Trophoblast cell (in vitro differentiated cells and primary cell): Measurements from ENCODE around the gene QKI.

Experiments
- DNase-seq, 2 donors: peaks; one replicate each; pipeline ENCODE4 v3.0.0-alpha.2; 2016
- H2AFZ ChIP-seq: 2 replicates; pipeline ENCODE4 v1.6.1; 2013; ENCODE audit warnings: low read length, moderate library complexity, mild to moderate bottlenecking; ENCODE audit not compliant: insufficient read depth, poor library complexity
- H2AK5ac ChIP-seq: 2 replicates; pipeline ENCODE4 v1.6.1; 2013; ENCODE audit warnings: mild to moderate bottlenecking, low read length
- H2BK120ac ChIP-seq: 2 replicates; pipeline ENCODE4 v1.6.1; 2013; ENCODE audit warnings: low read length, mild to moderate bottlenecking, moderate library complexity; ENCODE audit not compliant: insufficient read depth, poor library complexity
- H2BK12ac ChIP-seq: 2 replicates; pipeline ENCODE4 v1.6.1; 2013; ENCODE audit warnings: mild to moderate bottlenecking, low read length, moderate library complexity
- H2BK5ac ChIP-seq: 2 replicates; pipeline ENCODE4 v1.6.1; 2013; ENCODE audit warnings: low read length, low read depth, moderate library complexity, mild to moderate bottlenecking; ENCODE audit not compliant: poor library complexity
- H3K14ac ChIP-seq: 2 replicates; pipeline ENCODE4 v1.6.1; 2013; ENCODE audit warnings: mild to moderate bottlenecking, low read length
- H3K18ac ChIP-seq: 2 replicates; pipeline ENCODE4 v1.6.1; 2013; ENCODE audit warnings: mild to moderate bottlenecking, low read length
- H3K23ac ChIP-seq: 2 replicates; pipeline ENCODE4 v1.6.1; 2013; ENCODE audit warnings: low read length
- H3K27ac ChIP-seq: 2 replicates; pipeline ENCODE4 v1.5.1; 2013; ENCODE audit warnings: low read depth, mild to moderate bottlenecking, inconsistent platforms, low read length, moderate library complexity
- H3K27me3 ChIP-seq: 2 replicates; pipeline ENCODE4 v1.6.1; 2013; ENCODE audit warnings: inconsistent platforms, mild to moderate bottlenecking, low read length, moderate library complexity; ENCODE audit not compliant: insufficient read depth
- H3K36me3 ChIP-seq, 2 experiments: 1 replicate in 1 of 2; 2 replicates in 1 of 2; pipeline ENCODE4 v1.6.1; 2013; ENCODE audit warnings: low read length in 2 of 2, mild to moderate bottlenecking in 2 of 2, moderate library complexity in 1 of 2; ENCODE audit not compliant: insufficient read depth in 2 of 2, control insufficient read depth in 1 of 2
- H3K4ac ChIP-seq: 2 replicates; pipeline ENCODE4 v1.6.1; 2013; ENCODE audit warnings: low read depth, mild to moderate bottlenecking, low read length, moderate library complexity
- H3K4me1 ChIP-seq, 2 experiments: 1 replicate in 1 of 2; 2 replicates in 1 of 2; pipeline ENCODE4 v1.6.1; 2013; ENCODE audit warnings: low read length in 2 of 2, mild to moderate bottlenecking in 2 of 2, moderate library complexity in 1 of 2; ENCODE audit not compliant: insufficient read depth in 2 of 2, control insufficient read depth in 1 of 2
- H3K4me2 ChIP-seq: 2 replicates; pipeline ENCODE4 v1.6.1; 2013; ENCODE audit warnings: inconsistent platforms, mild to moderate bottlenecking, low read length, moderate library complexity
- H3K4me3 ChIP-seq: 2 replicates; pipeline ENCODE4 v1.5.1; 2013; ENCODE audit warnings: mild to moderate bottlenecking, low read depth, low read length, inconsistent platforms
- H3K79me1 ChIP-seq: one replicate; pipeline ENCODE4 v1.6.1; 2013; ENCODE audit warnings: low read length
- H3K79me2 ChIP-seq: 2 replicates; pipeline ENCODE4 v1.6.1; 2013; ENCODE audit warnings: low read length, mild to moderate bottlenecking; ENCODE audit not compliant: control insufficient read depth, insufficient read depth, poor library complexity
- H3K9ac ChIP-seq: 2 replicates; pipeline ENCODE4 v1.6.1; 2013; ENCODE audit warnings: mild to moderate bottlenecking, low read length
- H3K9me3 ChIP-seq: 2 replicates; pipeline ENCODE4 v1.6.1; 2013; ENCODE audit warnings: low read depth, mild to moderate bottlenecking, control low read depth, inconsistent platforms, low read length; ENCODE audit not compliant: insufficient read depth
- H4K12ac ChIP-seq: 2 replicates; pipeline ENCODE4 v1.6.1; 2013; ENCODE audit warnings: low read depth, mild to moderate bottlenecking, low read length, moderate library complexity
- H4K8ac ChIP-seq: 2 replicates; pipeline ENCODE4 v1.6.1; 2013; ENCODE audit warnings: low read depth, mild to moderate bottlenecking, low read length, moderate library complexity
- H4K91ac ChIP-seq: one replicate; pipeline ENCODE4 v1.6.1; 2013; ENCODE audit warnings: low read depth, mild to moderate bottlenecking, low read length, moderate library complexity
- WGBS: extraction: QIAGEN DNeasy Blood & Tissue Kit; methylation state at CpG from one replicate; pipeline ENCODE4 v1.1.7; 2013; ENCODE audit warnings: missing lambda C conversion rate; ENCODE audit not compliant: insufficient read length, insufficient coverage; ENCODE audit errors: extremely low coverage; 5-methylcytosine and 5-hydroxymethylcytosine counted together

Gene QKI

GRCh38 chr6:163398115-163398514 is 16.4 kb upstream of the QKI start:
- H2BK120ac ChIP-seq = no peak overlapping the region

GRCh38 chr6:163398815-163399214 is 15.7 kb upstream of the QKI start:
- no peak overlapping the region for H3K27ac ChIP-seq
- H4K8ac ChIP-seq = no peak overlapping the region
- H3K23ac ChIP-seq = no peak overlapping the region
- no peak overlapping the region for H4K91ac ChIP-seq
- DNase-seq = peak in 1 of 2 donors; percentile 16
- no peak overlapping the region for H3K4me2 ChIP-seq
- no peaks in the 10 kb centered on the region for H3K27me3 ChIP-seq
- no peak overlapping the region for H4K12ac ChIP-seq
- no peak overlapping the region for H2BK12ac ChIP-seq
- peaks cover 2% of the 10 kb centered on the region for H3K79me2 ChIP-seq
- H3K4me1 ChIP-seq = peaks cover 2 to 6% of the 10 kb centered on the region in 2 experiments
- H3K14ac ChIP-seq = no peak overlapping the region
- H3K18ac ChIP-seq = no peak overlapping the region
- no peak overlapping the region for H2AFZ ChIP-seq
- no peaks in the 10 kb centered on the region for H3K9me3 ChIP-seq
- WGBS = no CpG with 5 or more reads among the region's 9 CpGs
- no peaks in the 10 kb centered on the region for H3K36me3 ChIP-seq
- H2BK120ac ChIP-seq = no peak overlapping the region
- H2BK5ac ChIP-seq = no peak overlapping the region
- no peak overlapping the region for H3K9ac ChIP-seq
- H3K4me3 ChIP-seq = no peak overlapping the region
- no peak overlapping the region for H3K4ac ChIP-seq
- H2AK5ac ChIP-seq = no peak overlapping the region
- peaks cover 5% of the 10 kb centered on the region for H3K79me1 ChIP-seq

More at GRCh38 chr6:163398115-163398514, 16.4 kb upstream of the QKI start:
- Histone ChIP-seq H3K4me2 (no peak overlapping the region), H3K79me2 (peaks cover 2% of the 10 kb centered on the region), H3K18ac (no peak overlapping the region), H3K27me3 (no peaks in the 10 kb centered on the region), H3K9ac (no peak overlapping the region), H3K23ac (no peak overlapping the region), H3K27ac (no peak overlapping the region), H3K4ac (no peak overlapping the region), H2AK5ac (peak overlapping the region; percentile 38), H3K4me3 (no peak overlapping the region), H3K36me3 (no peaks in the 10 kb centered on the region), H4K91ac (no peak overlapping the region), H4K8ac (no peak overlapping the region), H2BK5ac (no peak overlapping the region), H2AFZ (no peak overlapping the region), H3K4me1 (peaks cover 2 to 7% of the 10 kb centered on the region in 2 experiments), H3K14ac (no peak overlapping the region), H3K9me3 (no peaks in the 10 kb centered on the region), H3K79me1 (peaks cover 3% of the 10 kb centered on the region), H4K12ac (no peak overlapping the region), H2BK12ac (peak overlapping the region; percentile 48)
- no CpG with 5 or more reads among the region's 2 CpGs for WGBS
- no peak for DNase-seq

GRCh38 chr6:163400509-163400908 is 14.0 kb upstream of the QKI start:
- peaks cover 4% of the 10 kb centered on the region for H3K79me1 ChIP-seq
- peaks cover 2% of the 10 kb centered on the region for H3K79me2 ChIP-seq
- no peak overlapping the region for H3K23ac ChIP-seq
- H4K12ac ChIP-seq = no peak overlapping the region
- H3K14ac ChIP-seq = no peak overlapping the region
- no peak overlapping the region for H4K91ac ChIP-seq
- no peak overlapping the region for H2BK12ac ChIP-seq
- peak in 1 of 2 donors; percentile 13 for DNase-seq
- no peak overlapping the region for H3K18ac ChIP-seq
- no peaks in the 10 kb centered on the region for H3K36me3 ChIP-seq
- H3K9me3 ChIP-seq = no peaks in the 10 kb centered on the region
- no peak overlapping the region for H3K9ac ChIP-seq
- no peak overlapping the region for H3K4me2 ChIP-seq
- H2BK5ac ChIP-seq = no peak overlapping the region
- peaks cover 2% of the 10 kb centered on the region in 2 experiments for H3K4me1 ChIP-seq
- no CpG with 5 or more reads among the region's 2 CpGs for WGBS
- no peak overlapping the region for H4K8ac ChIP-seq
- H3K27ac ChIP-seq = no peak overlapping the region
- H3K4me3 ChIP-seq = no peak overlapping the region
- no peaks in the 10 kb centered on the region for H3K27me3 ChIP-seq
- H2AK5ac ChIP-seq = no peak overlapping the region
- no peak overlapping the region for H2BK120ac ChIP-seq
- H3K4ac ChIP-seq = no peak overlapping the region
- H2AFZ ChIP-seq = no peak overlapping the region

GRCh38 chr6:163401039-163401885 is 13.3 kb upstream of the QKI start:
- H2BK120ac ChIP-seq = no peak overlapping the region
- H3K79me2 ChIP-seq = peaks cover 2% of the 10 kb centered on the region
- H3K79me1 ChIP-seq = peaks cover 7% of the 10 kb centered on the region
- H3K27me3 ChIP-seq = no peaks in the 10 kb centered on the region
- H2BK12ac ChIP-seq = peak overlapping the region; percentile 27
- peak overlapping the region; percentile 13 for H3K27ac ChIP-seq
- no peak overlapping the region for H3K9ac ChIP-seq
- no peak overlapping the region for H3K18ac ChIP-seq
- peaks cover 2% of the 10 kb centered on the region in 2 experiments for H3K4me1 ChIP-seq
- H2AK5ac ChIP-seq = no peak overlapping the region
- no peak overlapping the region for H3K23ac ChIP-seq
- H3K4me3 ChIP-seq = no peak overlapping the region
- no peaks in the 10 kb centered on the region for H3K9me3 ChIP-seq
- H3K36me3 ChIP-seq = no peaks in the 10 kb centered on the region
- H4K91ac ChIP-seq = no peak overlapping the region
- H4K8ac ChIP-seq = no peak overlapping the region
- WGBS = no CpG with 5 or more reads among the region's 14 CpGs
- H2BK5ac ChIP-seq = no peak overlapping the region
- no peak overlapping the region for H3K4me2 ChIP-seq
- no peak overlapping the region for H4K12ac ChIP-seq
- H2AFZ ChIP-seq = no peak overlapping the region
- no peak overlapping the region for H3K14ac ChIP-seq
- DNase-seq = peak; percentile 86 to 91
- H3K4ac ChIP-seq = no peak overlapping the region
